Ishikawa (cell line): ENCODE results near the gene CHIT1.

ENCODE experiments used
- FOXM1 ChIP-seq: IDR thresholded peaks from 2 replicates; pipeline ENCODE4 v1.6.1; 2012; ENCODE audit warnings: low read depth, borderline replicate concordance
- RAD21 ChIP-seq: IDR thresholded peaks from 2 replicates; pipeline ENCODE4 v1.6.1; 2012; ENCODE audit warnings: low read depth
- YY1 ChIP-seq: IDR thresholded peaks from 2 replicates; pipeline ENCODE4 v1.6.1; 2012; ENCODE audit warnings: low read depth

- TF ChIP-seq RAD21, result no peak
- TF ChIP-seq FOXM1, result no peak
- no peak for TF ChIP-seq YY1
These were observed 51.4 kb downstream of the CHIT1 start for GRCh38 chr1:203178083-203178482.
